ENCODE measurements around the gene DYNLT1.

Gene DYNLT1

DNA sequence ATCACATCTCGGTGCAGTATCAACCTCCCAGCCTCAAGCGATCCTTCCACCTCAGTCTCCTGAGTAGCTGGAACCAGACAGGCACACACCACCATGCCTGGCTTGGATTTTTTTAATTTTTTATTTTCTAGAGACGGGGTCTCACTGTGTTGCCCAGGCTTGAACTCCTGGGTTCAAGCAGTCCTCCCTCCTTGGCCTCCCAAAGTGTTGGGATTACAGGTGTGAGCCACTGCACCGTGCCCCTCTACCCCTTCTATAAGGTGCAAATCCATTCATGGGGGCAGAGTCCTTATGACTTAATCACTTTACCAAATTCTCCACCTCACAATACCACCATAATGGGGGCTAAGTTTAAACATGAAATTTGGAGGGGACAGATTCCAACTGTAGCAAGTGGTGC lies 47.0 kb downstream of the DYNLT1 start:
- no peak for DNase-seq (ENCODE audit: low read depth)

DNA sequence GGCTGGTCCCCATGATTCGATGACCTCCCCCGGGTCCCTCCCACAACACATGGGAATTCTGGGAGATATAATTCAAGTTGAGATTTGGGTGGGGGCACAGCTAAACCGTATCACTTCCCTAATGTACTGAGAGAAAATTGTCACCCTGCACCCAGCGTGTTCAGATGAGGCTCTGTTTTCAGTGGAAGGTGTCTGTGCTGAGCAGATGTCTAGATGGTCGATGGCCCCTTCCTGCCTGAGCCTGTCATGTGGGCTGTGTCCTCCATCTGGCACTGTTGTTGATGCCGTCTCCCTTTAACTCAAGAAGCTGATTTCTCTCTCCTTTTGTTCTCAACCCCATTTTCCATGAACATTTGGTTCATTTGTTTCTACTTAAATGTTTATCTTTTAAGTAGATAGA lies 47.7 kb downstream of the DYNLT1 start:
- no peak for DNase-seq (ENCODE audit: low read depth)

DNA sequence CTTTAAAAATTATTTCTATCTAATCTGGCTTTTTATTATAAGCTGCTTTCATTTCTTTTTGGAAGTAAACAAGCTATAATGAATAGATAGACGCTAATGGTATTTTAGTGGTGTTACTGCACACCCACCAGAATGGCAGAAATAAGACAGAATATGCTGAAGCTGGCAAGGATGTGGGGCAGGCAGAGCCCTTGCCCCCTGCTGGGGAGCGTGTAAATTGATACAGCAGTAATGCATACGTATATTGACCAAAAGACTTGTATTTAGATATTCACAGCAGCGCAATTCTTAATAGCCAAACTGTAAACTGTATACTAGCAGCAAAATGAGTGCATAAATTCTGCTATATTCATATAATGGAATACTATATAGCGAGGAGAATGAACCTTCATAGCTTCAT lies 49.3 kb downstream of the DYNLT1 start:
- no peak for DNase-seq (ENCODE audit: low read depth)

DNA sequence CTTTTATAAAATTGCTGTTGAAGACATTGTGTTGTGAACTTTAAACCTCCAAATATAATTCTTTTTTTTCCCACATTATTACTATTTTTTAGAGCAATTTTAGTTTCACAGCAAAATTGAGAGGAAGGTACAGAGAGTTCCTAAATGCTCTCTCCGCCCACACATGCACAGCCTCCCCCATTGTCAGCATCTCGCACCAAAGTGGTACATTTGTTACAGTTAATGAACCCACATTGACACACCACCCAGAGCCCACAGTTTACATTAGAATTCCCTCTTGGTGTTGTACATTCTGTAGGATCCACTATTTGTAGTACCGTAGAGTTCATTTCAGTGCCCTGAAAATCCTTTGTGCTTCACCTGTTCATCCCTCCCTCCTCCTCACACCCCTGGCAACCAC lies 50.9 kb downstream of the DYNLT1 start:
- no peak for DNase-seq (ENCODE audit: low read depth)

DNA sequence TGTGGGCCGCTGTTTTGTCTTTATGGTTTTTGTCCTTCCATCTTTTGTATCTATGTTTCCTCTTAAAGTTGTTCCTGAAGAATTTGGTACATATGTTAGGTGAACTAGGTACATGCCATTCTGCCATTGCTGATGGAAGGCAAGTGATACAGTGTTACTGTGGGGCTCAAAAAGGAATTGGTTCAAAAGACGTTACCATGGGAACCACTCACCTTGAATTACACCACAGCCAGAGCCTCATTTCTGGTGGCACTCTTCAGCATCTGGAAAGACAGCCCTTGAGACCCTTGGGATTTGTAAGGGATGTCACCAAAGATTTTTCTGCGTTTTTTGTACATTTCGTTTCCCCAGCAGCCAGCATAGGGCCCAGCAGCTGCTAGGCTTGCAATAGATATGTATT lies 52.7 kb downstream of the DYNLT1 start:
- DNase-seq (ENCODE audit: low read depth) = no peak

DNA sequence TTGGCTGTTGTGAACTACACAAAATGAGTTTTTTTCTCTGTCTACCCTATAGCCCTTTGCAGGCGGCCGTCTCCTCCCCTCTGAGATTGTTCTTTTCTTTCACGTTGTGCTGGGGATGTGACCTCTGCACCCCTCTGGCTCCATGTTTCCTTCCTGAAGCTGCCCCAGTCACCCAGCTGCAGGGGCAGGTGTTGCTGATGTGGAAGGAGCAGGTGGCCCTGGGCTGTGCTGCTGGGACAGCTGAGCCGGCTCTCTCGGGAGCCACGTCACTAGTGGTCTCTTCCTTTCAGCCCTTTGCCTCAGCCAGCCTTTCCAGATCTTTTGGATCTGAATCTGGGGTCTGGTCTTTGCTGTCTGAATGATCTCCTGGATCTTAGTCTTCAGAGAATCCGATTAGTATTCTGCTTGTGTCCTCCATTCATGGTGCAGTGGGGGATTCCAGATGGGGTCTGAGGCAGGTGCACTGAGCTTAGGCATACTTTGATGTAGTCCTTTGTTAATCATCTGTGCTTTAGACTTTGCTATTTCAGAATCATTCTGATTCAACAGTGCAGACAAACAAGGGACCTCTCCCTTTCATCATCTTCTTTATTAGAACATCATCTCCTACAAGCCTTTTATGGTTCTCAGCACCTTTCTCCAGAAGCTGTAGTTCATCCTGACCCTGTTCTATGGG lies 53.3 kb downstream of the DYNLT1 start:
- DNase-seq (ENCODE audit: low read depth) = no peak

DNA sequence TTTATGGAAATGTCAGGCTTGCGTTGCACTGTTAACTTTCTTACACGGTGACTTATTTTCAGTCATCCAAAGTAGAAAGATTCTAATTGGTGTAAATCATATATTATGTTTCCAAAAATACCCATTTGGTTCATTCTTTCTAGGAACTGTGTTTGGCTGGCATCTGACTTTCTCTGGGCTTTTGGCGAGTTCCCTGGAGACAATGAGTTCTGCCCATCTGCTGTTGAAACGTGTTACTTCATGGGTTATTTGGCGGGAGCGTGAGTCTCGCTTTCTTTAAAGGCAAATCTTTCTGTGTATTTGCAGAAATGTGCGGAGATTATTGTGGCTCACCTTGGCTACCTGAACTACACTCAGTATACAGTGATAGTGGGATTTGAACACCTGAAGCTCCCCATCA lies 55.2 kb downstream of the DYNLT1 start:
- no peak for DNase-seq (ENCODE audit: low read depth)

DNA sequence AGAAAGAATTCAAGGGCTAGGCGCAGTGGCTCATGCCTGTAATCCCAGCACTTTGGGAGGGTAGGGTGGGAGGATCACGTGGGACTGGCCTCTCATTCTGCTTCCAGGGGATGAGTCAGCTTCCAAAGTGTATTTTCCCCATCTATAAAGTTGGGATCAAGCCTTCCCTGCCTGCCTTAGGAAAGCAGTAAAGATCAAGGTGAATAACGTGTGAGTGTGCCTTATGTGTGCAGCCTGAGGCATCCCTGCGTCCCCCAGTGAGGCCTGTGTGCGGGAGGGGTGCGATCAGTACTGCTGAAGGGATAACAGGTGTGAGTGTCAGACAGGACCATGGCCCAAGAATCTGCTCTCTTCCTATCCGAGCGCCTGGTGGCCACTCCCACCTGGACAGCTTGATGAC lies 57.9 kb downstream of the DYNLT1 start:
- DNase-seq (ENCODE audit: low read depth) = no peak

All from stimulated activated CD8-positive, alpha-beta memory T cell treated with anti-CD3 and anti-CD28 coated beads, Interleukin-15, amount 100 ng/mL, for 24 hours (primary cell).